ENCODE results near the gene ACACB. TPM values are rescaled to one million over a fixed set of nuclear protein-coding genes. Genes with fewer than 3 reads are reported as not detected.

ACACB gene
- total RNA-seq, 1 donor: 3.9 TPM

DNA sequence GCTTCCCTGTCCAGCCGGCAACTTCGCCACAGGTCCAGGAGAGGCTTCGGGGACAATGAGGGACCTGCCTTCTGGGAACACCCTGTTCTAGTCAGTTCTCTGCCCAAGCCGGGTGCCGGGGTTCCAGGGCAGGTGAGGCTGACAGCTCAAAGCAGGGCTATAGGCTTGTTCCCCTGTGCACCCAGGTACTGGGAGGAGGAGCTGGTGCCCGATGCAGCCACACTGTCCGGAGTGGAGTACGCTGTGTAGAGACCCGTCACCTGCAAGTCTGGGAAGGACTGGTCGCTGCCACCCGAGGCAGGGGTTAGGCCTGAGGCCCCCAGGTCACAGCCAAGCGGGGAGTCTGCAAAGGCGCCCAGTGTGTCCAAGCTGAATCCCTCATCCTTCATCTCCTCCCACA is 163.1 kb downstream of the ACACB start:
- DNase-seq (ENCODE audit: low read depth): no peak
- TF ChIP-seq CTCF (IDR thresholded peaks at IDR 0.05; ENCODE audit: insufficient read depth, low read depth, low read length): no peak

DNA sequence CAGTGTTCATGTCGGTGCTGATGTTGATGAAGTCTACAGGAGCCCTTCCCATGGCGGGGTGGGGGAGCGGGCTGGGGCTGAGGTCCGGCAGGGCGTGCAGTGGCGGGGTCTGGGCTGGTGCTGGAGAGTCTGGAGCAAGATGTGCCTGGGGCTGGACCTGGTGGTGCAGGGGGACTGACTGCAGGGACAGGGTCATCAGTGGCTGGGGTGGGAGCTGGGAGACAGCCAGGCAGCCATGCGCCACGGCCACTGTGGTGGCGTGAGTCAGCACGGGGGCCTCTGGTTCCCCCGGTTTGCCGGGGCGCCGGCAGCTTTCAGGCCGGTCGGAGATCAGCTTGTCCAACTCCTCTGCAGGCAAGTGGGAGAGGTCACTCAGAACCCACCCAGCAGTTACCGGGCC is 165.1 kb downstream of the ACACB start:
- no peak for DNase-seq (ENCODE audit: low read depth)
- H3K4me3 ChIP-seq (ENCODE audit: low read depth, low read length): no peak overlapping the region
- TF ChIP-seq CTCF (IDR thresholded peaks at IDR 0.05; ENCODE audit: insufficient read depth, low read depth, low read length): no peak

More for the DNA sequence above, 163.1 kb downstream of the ACACB start:
- no peak overlapping the region for H3K4me3 ChIP-seq (ENCODE audit: low read depth, low read length)

DNA sequence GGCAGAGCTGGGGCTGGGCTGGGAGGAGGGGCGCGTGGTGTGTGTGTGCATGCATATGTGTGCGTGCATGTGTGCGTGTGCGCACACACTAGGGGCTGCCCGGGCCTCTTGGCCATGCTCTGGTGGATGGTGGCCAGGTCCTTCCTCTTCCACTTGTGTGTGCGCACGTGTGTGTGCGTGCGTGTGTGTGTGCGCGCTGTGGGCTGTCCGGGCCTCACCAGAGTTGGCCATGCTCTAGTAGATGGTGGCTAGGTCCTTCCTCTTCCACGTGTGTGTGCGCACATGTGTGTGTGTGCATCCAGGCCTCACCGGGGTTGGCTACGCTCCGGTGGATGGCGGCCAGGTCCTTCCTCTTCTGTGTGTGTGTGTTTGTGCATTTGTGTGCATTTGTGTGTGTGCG is 168.0 kb downstream of the ACACB start:
- no peak for DNase-seq (ENCODE audit: low read depth)
- H3K4me3 ChIP-seq (ENCODE audit: low read depth, low read length): no peak overlapping the region
- no peak for TF ChIP-seq CTCF (IDR thresholded peaks at IDR 0.05; ENCODE audit: insufficient read depth, low read depth, low read length)

DNA sequence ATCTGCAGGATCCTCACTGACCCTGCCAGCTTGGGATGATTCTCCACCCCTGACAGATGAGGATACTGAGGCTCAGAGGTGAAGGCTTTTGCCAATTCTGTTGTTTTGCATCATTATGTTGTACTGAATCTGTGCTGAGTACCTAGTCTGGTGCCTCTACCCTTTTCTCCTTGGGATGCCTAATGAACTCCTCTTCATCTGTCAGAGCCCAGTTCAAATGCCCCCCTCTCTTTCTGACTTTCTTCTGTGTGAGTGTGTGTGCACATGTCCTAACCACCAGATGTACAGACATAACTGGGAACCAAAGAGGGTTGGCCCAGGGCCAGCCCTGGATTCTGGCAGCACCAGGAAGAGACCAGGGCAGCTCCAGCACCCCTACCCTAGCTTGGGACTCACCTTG is 169.9 kb downstream of the ACACB start:
- DNase-seq (ENCODE audit: low read depth): no peak
- no peak for TF ChIP-seq CTCF (IDR thresholded peaks at IDR 0.05; ENCODE audit: insufficient read depth, low read depth, low read length)

DNA sequence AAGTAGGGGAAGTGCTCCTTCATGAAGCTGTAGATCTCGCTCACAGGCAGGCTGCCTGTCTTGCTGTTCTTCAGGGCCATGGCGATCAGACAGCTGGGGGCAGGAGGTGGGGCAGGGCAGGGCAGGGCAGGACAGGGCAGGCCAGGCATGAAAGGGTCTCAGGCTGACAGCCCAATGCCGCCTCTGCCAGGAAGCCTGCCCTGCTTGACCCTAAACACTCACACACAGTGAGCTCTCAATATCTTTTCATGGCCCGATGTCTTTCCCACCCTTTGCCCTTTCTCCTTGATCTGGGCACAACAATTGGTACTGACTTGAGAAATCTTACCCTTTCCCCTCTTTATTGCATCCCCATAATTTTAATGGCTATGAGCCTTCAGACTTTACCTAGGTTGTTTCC is 170.3 kb downstream of the ACACB start:
- TF ChIP-seq CTCF (IDR thresholded peaks at IDR 0.05; ENCODE audit: insufficient read depth, low read depth, low read length): no peak
- no peak overlapping the region for H3K4me3 ChIP-seq (ENCODE audit: low read depth, low read length)
- DNase-seq (ENCODE audit: low read depth): no peak

More for the DNA sequence above, 169.9 kb downstream of the ACACB start:
- no peak overlapping the region for H3K4me3 ChIP-seq (ENCODE audit: low read depth, low read length)

DNA sequence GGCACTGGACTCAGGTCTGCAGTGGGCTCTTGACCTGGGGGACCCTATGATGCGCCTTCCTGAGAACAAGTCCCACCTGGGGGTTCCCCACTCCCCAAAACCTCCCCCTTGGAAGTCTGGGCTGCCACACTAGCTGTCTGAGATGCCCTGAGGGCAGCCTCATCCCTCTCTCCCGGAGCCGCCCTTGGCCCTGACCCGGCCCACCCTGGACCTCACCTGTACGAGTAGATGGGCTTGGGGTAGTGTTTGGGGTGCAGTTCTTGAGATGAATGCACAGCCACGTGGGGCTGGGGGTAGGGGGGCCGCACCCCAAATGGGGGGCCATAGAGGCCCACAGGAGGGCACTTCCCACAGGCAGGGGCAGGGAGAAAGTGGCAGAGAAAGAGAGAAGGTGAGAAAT is 170.8 kb downstream of the ACACB start:
- DNase-seq (ENCODE audit: low read depth): no peak
- TF ChIP-seq CTCF (IDR thresholded peaks at IDR 0.05; ENCODE audit: insufficient read depth, low read depth, low read length): no peak
- H3K4me3 ChIP-seq (ENCODE audit: low read depth, low read length): no peak overlapping the region

DNA sequence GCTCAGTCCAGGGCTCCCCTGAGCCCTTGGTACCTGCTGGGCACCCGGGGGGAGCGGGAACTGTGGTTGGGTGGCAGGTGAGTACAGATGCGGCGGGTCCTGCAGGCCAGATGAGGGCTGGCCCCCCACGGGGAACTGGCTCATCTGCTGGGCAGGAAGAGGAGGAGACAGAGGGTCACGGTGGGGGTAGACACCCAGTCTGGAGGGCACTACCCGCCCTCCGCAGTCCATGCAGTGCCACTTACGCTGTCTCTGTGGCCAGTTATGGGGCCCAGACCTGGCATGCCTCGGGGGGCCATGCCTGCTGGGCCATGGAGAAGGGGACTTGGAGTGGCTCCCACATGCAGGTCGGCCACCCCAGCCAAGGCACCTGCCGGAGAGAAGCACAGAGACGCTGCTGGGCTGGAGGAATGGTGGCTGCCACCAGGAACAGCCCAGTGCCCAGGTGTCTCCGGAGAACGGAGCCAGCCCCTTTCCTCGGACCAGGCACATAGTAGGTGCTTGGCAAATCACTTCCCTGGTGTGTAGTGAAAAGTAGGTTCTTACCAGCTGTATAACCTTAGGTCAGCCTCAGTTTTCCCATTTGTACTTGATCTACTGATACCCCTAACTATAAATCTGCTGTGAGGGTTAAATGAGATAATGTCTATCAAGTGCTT is 171.6 kb downstream of the ACACB start:
- no peak for TF ChIP-seq CTCF (IDR thresholded peaks at IDR 0.05; ENCODE audit: insufficient read depth, low read depth, low read length)
- H3K4me3 ChIP-seq (ENCODE audit: low read depth, low read length): no peak overlapping the region
- no peak for DNase-seq (ENCODE audit: low read depth)
